ENCODE data around the gene MCM3AP. TPM values are rescaled to one million over a fixed set of nuclear protein-coding genes. Genes with fewer than 3 reads are reported as not detected.

MCM3AP gene
- total and polyA plus RNA-seq, 9 of the 15 experiments (the other 6 are each of a cell fraction or from before 2014, with no cell fraction given), result 6.5 to 179 (median 69.6) TPM

DNA sequence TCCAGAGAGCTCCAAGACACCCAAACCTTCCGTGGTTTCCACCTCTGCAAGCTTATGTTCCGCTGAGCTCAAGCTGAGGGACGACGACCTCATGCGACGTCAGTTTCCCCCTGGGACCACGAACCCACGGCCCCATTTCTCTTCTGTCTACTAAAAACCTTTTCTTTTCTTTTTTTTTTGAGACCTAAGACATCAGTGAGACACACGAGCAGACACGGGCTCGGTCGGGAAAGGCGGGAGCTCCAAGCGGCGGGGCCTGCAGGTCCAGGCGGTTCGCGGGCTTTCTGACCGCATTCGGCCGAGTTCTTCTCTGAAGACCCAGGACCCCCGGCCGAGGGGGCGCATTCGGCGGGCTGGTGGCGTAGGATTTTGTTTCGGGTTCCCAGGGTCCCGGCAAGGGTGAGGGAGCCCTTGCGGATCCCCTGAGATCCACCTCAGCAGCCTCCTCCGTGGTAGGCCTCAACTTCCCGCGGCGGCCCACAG lies 37.9 kb upstream of the MCM3AP start (continued):
- TF ChIP-seq, protein P1, sequence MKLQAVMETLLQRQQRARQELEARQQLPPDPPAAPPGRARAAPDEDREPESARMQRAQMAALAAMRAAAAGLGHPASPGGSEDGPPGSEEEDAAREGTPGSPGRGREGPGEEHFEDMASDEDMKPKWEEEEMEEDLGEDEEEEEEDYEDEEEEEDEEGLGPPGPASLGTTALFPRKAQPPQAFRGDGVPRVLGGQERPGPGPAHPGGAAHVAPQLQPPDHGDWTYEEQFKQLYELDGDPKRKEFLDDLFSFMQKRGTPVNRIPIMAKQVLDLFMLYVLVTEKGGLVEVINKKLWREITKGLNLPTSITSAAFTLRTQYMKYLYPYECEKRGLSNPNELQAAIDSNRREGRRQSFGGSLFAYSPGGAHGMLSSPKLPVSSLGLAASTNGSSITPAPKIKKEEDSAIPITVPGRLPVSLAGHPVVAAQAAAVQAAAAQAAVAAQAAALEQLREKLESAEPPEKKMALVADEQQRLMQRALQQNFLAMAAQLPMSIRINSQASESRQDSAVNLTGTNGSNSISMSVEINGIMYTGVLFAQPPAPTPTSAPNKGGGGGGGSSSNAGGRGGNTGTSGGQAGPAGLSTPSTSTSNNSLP (IDR thresholded peaks at IDR 0.05; ENCODE audit: borderline replicate concordance, low read depth, low read length), result no peak
- no peak for TF ChIP-seq TRIM24 (IDR thresholded peaks at IDR 0.05)
- TF ChIP-seq SMAD3 (CRISPR knock-in tag; conservative IDR thresholded peaks at IDR 0.05), result no peak
- TF ChIP-seq KLF10 (CRISPR knock-in tag; IDR thresholded peaks at IDR 0.05), result no peak
- TF ChIP-seq ILF3 (IDR thresholded peaks at IDR 0.05; ENCODE audit: borderline replicate concordance), result no peak
- no peak for TF ChIP-seq GABPB2 (CRISPR knock-in tag; conservative IDR thresholded peaks at IDR 0.05)
- no peak for TF ChIP-seq ZFP36 (IDR thresholded peaks at IDR 0.05; ENCODE audit: low read depth, low read length, partially characterized antibody)
- no peak for TF ChIP-seq ZKSCAN3 (CRISPR knock-in tag; IDR thresholded peaks at IDR 0.05)
- TF ChIP-seq, protein P2, sequence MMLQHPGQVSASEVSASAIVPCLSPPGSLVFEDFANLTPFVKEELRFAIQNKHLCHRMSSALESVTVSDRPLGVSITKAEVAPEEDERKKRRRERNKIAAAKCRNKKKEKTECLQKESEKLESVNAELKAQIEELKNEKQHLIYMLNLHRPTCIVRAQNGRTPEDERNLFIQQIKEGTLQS (IDR thresholded peaks at IDR 0.05), result no peak
- TF ChIP-seq, protein P2 (CRISPR knock-in tag; conservative IDR thresholded peaks at IDR 0.05), result no peak
- no peak for TF ChIP-seq JUN (IDR thresholded peaks at IDR 0.05; ENCODE audit: borderline replicate concordance, low read depth, low read length)
- TF ChIP-seq JUN (CRISPR knock-in tag; IDR thresholded peaks at IDR 0.05; ENCODE audit: borderline replicate concordance), result no peak
- TF ChIP-seq, protein P3, sequence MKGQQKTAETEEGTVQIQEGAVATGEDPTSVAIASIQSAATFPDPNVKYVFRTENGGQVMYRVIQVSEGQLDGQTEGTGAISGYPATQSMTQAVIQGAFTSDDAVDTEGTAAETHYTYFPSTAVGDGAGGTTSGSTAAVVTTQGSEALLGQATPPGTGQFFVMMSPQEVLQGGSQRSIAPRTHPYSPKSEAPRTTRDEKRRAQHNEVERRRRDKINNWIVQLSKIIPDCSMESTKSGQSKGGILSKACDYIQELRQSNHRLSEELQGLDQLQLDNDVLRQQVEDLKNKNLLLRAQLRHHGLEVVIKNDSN (CRISPR knock-in tag; IDR thresholded peaks at IDR 0.05), result no peak
- TF ChIP-seq STAG1 (CRISPR knock-in tag; IDR thresholded peaks at IDR 0.05; ENCODE audit: borderline replicate concordance), result no peak; the same call in 1 of the 2 replicates
- TF ChIP-seq HDAC2 (IDR thresholded peaks at IDR 0.05), result no peak
- TF ChIP-seq DDX20 (tag; IDR thresholded peaks at IDR 0.05; ENCODE audit: low read depth), result no peak
- no peak for TF ChIP-seq ILK (tag; IDR thresholded peaks at IDR 0.05; ENCODE audit: borderline replicate concordance, low read depth)
- no peak for TF ChIP-seq NEUROD1 (IDR thresholded peaks at IDR 0.05; ENCODE audit: borderline replicate concordance, low read depth, low read length, partially characterized antibody)
- no peak for TF ChIP-seq ZFP30 (CRISPR knock-in tag; IDR thresholded peaks at IDR 0.05; ENCODE audit: borderline replicate concordance)
- no peak for TF ChIP-seq ZNF324 (CRISPR knock-in tag; IDR thresholded peaks at IDR 0.05)
- TF ChIP-seq MECOM (CRISPR knock-in tag; IDR thresholded peaks at IDR 0.05), result no peak
- TF ChIP-seq, protein P4, sequence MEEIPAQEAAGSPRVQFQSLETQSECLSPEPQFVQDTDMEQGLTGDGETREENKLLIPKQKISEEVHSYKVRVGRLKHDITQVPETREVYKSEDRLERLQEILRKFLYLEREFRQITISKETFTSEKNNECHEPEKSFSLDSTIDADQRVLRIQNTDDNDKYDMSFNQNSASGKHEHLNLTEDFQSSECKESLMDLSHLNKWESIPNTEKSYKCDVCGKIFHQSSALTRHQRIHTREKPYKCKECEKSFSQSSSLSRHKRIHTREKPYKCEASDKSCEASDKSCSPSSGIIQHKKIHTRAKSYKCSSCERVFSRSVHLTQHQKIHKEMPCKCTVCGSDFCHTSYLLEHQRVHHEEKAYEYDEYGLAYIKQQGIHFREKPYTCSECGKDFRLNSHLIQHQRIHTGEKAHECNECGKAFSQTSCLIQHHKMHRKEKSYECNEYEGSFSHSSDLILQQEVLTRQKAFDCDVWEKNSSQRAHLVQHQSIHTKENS (CRISPR knock-in tag; IDR thresholded peaks at IDR 0.05), result no peak
- no peak for TF ChIP-seq MAFG (tag; conservative IDR thresholded peaks at IDR 0.05)
- TF ChIP-seq HLTF (IDR thresholded peaks at IDR 0.05), result 0 out of 2 replicates have a peak, but pooled peaks have one; percentile 31
- no peak for TF ChIP-seq MCM7 (IDR thresholded peaks at IDR 0.05)
- no peak for TF ChIP-seq HCFC1 (IDR thresholded peaks at IDR 0.05; ENCODE audit: low read depth, low read length)
- TF ChIP-seq SOX6 (IDR thresholded peaks at IDR 0.05), result no peak
- no peak for TF ChIP-seq KDM4B (IDR thresholded peaks at IDR 0.05; ENCODE audit: borderline replicate concordance in 2 of 2, low read depth in 1 of 2)

Measured in K562 (cell line).